GM12864 (cell line): Measurements from ENCODE around the gene CDK11A.
"Not testable (repeated sequence)": the region's sequence is repeated elsewhere in the genome, so short reads cannot be mapped to it uniquely, and the experiment has no call there.

ENCODE experiments used
- DNase-seq: peaks from one replicate; pipeline ENCODE4 v3.0.0-alpha.2; 2011; ENCODE audit warnings: low read depth
- H3K4me3 ChIP-seq: 2 replicates; pipeline ENCODE4 v1.5.1; 2011; ENCODE audit warnings: mild to moderate bottlenecking, low read depth, low read length, control low read depth
- TF ChIP-seq, protein P1 (sequence below): IDR thresholded peaks from 2 replicates; pipeline ENCODE4 v1.5.1; 2011; ENCODE audit warnings: low read depth, mild to moderate bottlenecking, moderate library complexity, low read length, control low read depth, inconsistent platforms; ENCODE audit errors: missing control alignments

The CDK11A gene

GRCh38 chr1:1703796-1704195, 20.4 kb downstream of the CDK11A start:
- no peak for DNase-seq
- TF ChIP-seq, protein P1, sequence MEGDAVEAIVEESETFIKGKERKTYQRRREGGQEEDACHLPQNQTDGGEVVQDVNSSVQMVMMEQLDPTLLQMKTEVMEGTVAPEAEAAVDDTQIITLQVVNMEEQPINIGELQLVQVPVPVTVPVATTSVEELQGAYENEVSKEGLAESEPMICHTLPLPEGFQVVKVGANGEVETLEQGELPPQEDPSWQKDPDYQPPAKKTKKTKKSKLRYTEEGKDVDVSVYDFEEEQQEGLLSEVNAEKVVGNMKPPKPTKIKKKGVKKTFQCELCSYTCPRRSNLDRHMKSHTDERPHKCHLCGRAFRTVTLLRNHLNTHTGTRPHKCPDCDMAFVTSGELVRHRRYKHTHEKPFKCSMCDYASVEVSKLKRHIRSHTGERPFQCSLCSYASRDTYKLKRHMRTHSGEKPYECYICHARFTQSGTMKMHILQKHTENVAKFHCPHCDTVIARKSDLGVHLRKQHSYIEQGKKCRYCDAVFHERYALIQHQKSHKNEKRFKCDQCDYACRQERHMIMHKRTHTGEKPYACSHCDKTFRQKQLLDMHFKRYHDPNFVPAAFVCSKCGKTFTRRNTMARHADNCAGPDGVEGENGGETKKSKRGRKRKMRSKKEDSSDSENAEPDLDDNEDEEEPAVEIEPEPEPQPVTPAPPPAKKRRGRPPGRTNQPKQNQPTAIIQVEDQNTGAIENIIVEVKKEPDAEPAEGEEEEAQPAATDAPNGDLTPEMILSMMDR = no peak

DNA sequence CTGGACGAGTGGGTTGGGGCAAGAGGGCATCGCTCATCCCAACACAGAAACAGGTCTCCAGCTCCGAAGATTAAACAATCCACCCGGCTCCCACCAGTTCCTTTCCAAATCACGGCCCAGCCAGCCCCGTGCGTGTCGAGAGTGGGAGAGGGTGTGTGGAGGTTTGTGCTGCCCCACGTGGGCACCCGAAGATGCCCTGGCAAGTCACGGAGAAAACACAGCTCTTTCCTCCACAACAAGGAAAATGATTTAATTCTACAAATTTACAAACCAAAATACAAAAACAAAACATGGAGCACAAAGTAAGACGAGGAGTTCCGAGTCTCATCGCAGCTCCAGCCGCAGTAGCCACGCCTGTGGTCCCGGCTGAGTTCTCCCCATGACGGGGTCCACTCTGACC, 21.7 kb downstream of the CDK11A start:
- H3K4me3 ChIP-seq, DNase-seq: not testable (repeated sequence)

More at GRCh38 chr1:1703796-1704195, 20.4 kb downstream of the CDK11A start:
- no peak overlapping the region for H3K4me3 ChIP-seq

DNA sequence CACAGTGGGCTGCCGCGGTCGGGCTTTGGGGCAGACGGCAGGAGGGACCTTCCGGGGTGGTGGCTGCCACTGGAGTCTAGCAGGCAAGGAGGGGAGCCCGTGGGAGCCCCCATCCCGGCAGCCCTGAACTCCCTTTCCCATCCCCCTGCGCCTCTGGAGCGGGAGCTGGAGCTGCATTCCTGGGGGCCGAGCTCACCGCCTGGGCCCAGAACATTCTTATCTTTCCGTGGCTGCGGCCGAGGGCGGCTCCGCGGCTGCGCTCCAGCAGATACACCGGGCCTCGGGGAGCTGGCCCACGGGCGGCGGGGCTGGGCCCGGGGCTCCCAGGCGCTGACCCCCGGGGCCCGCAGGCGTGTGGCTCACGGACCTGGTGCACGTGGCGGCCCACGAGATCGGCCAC, 23.6 kb downstream of the CDK11A start:
- not testable (repeated sequence) for H3K4me3 ChIP-seq, DNase-seq

- not testable (repeated sequence) for DNase-seq, H3K4me3 ChIP-seq
Observed at GRCh38 chr1:1700067-1700466, 24.1 kb downstream of the CDK11A start.

- not testable (repeated sequence) for DNase-seq, H3K4me3 ChIP-seq
Observed at GRCh38 chr1:1699061-1699460, 25.1 kb downstream of the CDK11A start.

DNA sequence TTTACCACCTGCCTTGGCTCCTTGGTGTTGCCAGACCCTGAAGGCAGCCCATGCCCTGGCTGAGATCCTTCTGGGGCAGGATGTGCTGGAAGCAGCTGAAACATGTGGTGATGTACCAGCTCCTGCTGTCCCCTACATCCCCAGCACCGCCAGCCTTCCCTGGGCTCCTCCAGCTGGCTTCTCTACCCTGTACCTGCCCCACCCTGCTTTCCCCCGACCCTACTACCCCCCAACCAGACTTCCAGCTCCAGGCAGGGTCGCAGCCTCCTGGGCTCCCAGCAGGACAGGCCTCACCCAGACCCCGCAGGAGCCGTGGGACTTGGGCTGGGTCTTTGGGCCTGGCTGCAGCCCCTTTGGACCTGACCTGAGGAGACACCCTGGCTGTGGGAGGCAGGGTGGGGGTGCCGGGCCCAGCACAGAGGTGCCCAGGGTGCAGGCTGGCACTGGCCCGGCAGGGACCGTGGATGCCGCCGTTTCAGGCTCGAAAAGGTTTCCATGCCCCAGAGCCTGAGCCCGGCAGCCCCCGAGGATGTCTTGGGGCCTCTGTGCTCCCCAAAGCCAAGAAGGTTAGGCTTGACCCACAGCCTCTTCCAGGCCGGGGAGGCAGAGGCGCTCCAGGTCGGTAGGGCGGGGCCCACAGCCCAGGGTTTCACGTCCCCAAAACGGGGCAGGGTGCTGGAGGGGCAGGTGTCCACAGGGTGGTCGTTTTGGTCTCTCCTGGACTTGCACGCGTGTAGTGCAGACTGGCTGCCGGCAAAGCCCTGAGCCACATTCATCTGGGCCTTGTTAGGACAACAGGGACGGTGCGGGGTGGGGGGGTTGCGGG, 26.6 kb downstream of the CDK11A start:
- not testable (repeated sequence) for DNase-seq, H3K4me3 ChIP-seq

GRCh38 chr1:1696431-1697357, 27.5 kb downstream of the CDK11A start:
- DNase-seq, H3K4me3 ChIP-seq: not testable (repeated sequence)

DNA sequence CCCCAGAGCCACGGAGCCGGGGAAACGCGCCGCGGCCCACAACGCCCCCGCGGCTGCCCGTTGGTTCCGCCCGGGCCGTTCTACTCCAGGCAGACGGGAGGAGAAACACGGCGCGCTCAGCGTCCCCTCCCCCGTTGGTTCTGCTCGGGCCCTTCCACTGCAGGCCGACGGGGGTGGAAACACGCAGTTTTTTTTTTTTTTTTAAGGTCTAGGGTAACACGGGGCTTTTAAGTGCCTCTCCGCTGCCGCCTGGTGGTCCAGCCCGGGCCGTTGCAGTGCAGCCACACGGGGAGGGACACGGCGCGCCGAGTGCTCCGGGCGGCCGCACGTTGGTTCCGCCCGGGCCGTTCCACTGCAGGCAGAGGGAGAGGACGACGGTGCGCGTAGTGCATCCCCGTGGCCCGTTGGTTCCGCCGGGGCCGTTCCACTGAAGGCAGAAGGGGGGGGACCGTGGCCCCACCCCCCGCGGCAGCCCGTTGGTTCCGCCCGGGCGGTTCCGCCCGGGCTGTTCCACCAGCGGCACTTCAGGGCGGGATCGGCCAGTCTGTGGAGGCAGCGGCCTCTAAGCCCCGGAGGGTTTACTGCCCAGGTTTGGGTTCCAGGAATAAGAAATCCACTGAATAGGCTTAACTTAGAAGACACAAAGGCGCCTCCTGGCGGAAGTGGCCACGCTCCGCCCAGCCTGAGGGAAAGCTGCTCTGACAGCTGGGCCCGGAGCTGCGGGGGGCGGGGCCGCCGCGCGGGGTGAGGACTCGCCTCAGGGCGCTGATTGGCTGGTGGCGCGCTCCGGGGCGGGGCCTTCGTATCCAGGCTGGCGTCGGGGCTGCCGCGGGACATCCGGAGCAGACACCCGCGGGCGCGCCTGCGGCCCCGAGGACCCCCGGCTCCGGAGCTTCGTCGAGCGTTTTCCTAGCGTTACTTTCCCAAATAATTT, 31.2 kb downstream of the CDK11A start, which contains the start of gene SLC35E2B:
Gene SLC35E2B, minus strand, starts transcription at position 82 of the 934 bp plus-strand sequence. CDS start 16,096 bp downstream, outside the sequence.
- peak within 1 kb of the TSS; percentile 64 for H3K4me3 ChIP-seq
- DNase-seq = peak; percentile 81

- DNase-seq = not testable (repeated sequence)
- H3K4me3 ChIP-seq = peak overlapping the region; percentile 64
Observed at GRCh38 chr1:1692324-1692713, 31.8 kb downstream of the CDK11A start.

- DNase-seq = not testable (repeated sequence)
- H3K4me3 ChIP-seq = peak overlapping the region; percentile 51
Observed at GRCh38 chr1:1691443-1691842, 32.7 kb downstream of the CDK11A start.

DNA sequence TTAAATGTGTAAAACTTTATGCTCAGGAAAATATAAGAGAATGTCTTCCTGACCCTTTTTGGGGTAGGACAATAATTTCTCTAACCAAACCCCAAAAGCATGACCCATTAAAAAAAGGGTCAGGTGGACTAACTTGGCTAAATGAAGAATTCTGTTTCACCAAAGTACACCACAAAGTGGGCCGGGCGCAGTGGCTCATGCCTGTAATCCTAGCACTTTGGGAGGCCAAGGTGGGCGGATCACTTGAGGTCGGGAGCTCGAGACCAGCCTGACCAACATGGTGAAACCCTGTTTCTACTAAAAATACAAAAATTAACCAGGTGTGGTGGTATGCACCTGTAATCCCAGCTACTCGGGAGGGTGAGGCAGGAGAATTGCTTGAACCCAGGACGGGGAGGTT, 34.6 kb downstream of the CDK11A start:
- H3K4me3 ChIP-seq, DNase-seq: not testable (repeated sequence)

GRCh38 chr1:1687846-1688245, 36.3 kb downstream of the CDK11A start:
- H3K4me3 ChIP-seq = no peak overlapping the region
- DNase-seq = no peak
- TF ChIP-seq, protein P1 = no peak
